Measurements from ENCODE around the gene SERP2.

Gene SERP2

GRCh38 chr13:44421853-44422525 is 48.4 kb downstream of the SERP2 start:
- no peak for DNase-seq (ENCODE audit: low read depth)
- no peak for TF ChIP-seq CTCF (IDR thresholded peaks at IDR 0.05; ENCODE audit: insufficient read depth, low read depth, low read length, missing control alignments)

DNA sequence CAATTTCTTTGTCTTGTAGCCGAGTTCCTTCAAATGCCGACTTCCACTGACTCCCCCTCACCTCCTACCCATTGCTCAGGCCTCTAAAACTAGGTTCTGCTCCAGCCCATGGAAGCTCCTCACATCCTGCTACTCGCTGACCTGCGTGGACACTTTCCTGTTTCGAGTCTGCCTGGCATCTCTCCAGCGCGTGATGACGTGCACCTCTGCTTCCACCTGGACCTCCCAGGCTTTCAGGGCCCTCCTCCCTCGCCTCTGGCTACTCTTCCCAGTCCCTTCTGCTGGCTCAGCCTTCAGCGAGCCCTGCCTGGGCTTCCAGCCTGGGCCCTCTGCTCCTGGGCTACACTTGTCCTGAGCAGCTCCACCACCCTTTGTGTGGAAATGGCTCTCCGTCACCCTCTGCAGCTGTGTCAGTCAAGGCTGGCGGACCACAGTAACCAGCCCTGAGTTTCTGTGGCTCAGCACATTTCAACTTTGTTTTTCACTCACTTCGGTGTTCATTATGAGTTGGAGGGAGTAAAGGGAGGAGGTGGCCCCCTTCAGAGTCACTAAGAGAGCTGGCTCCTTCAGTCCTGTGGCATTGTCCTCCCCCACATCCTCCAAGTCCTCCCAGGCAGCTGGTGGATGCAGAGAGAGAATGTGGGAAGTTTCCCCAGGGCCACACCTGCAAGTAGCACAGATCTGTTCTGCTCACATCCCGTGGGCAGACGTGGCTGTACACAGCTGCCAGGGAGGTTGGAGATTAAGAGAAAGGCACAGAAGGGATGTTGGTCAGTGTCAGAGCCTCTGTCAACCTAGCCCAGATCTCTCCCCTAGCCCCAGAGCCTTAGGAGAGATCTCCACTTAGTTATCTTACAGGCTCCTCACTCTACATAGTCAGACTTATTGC is 49.4 kb downstream of the SERP2 start:
- peak; percentile 61 for DNase-seq (ENCODE audit: low read depth)
- no peak for TF ChIP-seq CTCF (IDR thresholded peaks at IDR 0.05; ENCODE audit: insufficient read depth, low read depth, low read length, missing control alignments)

More at GRCh38 chr13:44421853-44422525, 48.4 kb downstream of the SERP2 start:
- H3K4me3 ChIP-seq (ENCODE audit: low read depth, low read length), result no peak overlapping the region

GRCh38 chr13:44423824-44424223 is 50.2 kb downstream of the SERP2 start:
- TF ChIP-seq CTCF (IDR thresholded peaks at IDR 0.05; ENCODE audit: insufficient read depth, low read depth, low read length, missing control alignments), result no peak
- no peak for DNase-seq (ENCODE audit: low read depth)
- no peak overlapping the region for H3K4me3 ChIP-seq (ENCODE audit: low read depth, low read length)

More for the DNA sequence above, 49.4 kb downstream of the SERP2 start:
- H3K4me3 ChIP-seq (ENCODE audit: low read depth, low read length), result no peak overlapping the region

- no peak for TF ChIP-seq CTCF (IDR thresholded peaks at IDR 0.05; ENCODE audit: insufficient read depth, low read depth, low read length, missing control alignments)
- no peak for DNase-seq (ENCODE audit: low read depth)
- H3K4me3 ChIP-seq (ENCODE audit: low read depth, low read length), result no peak overlapping the region
Measured at GRCh38 chr13:44425041-44425814, 51.6 kb downstream of the SERP2 start.

- no peak overlapping the region for H3K4me3 ChIP-seq (ENCODE audit: low read depth, low read length)
- DNase-seq (ENCODE audit: low read depth), result no peak
- no peak for TF ChIP-seq CTCF (IDR thresholded peaks at IDR 0.05; ENCODE audit: insufficient read depth, low read depth, low read length, missing control alignments)
Measured at GRCh38 chr13:44425815-44426078, 52.1 kb downstream of the SERP2 start.

- H3K4me3 ChIP-seq (ENCODE audit: low read depth, low read length), result no peak overlapping the region
- TF ChIP-seq CTCF (IDR thresholded peaks at IDR 0.05; ENCODE audit: insufficient read depth, low read depth, low read length, missing control alignments), result no peak
- DNase-seq (ENCODE audit: low read depth), result no peak
Measured at GRCh38 chr13:44426461-44426860, 52.8 kb downstream of the SERP2 start.
